Measurements from ENCODE around the gene ADAM23.

DNA sequence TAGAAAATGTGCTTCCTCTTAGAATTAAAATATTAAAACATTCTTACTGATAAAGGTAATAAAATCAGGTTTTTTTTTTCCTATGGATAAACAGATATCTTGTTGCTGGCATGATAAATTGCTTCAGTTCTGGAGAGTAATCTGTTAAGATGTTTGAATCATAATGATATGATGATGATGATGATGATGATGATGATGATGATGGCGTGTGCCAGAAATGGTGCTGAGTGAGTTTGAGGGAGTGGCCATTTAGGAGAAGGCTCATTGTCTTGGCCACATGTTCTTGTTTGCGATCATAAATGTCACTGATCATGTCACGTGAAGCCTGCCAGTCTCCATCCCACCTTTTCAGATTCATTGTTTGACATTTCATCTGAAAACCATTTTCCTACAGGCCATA is 35.0 kb downstream of the ADAM23 start:
- TF ChIP-seq CTCF (IDR thresholded peaks at IDR 0.05) (no peak), EP300 (IDR thresholded peaks at IDR 0.05) (no peak), POLR2A (IDR thresholded peaks at IDR 0.05) (no peak)

Data from tibial nerve (tissue), 4 donors.